ENCODE results near the gene NADK.
"Not testable (repeated sequence)": the region's sequence is repeated elsewhere in the genome, so short reads cannot be mapped to it uniquely, and the experiment has no call there.

Gene NADK

DNA sequence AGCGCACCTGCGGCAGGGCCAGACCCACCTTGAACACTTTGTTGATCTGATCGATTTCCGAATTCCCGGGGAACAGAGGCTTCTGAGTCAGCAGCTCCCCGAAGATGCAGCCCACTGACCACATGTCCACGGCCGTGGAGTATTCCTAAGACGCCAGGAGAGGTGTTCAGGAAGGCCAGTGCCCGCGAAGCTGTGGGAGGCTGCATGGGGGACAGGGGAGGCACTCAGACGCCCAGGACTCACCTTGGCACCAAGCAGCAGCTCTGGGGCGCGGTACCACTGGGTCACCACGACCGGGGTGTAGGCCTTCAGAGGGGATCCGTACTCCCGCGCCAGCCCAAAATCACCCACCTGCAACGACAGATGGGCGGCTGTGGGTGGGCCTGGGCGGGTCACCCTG lies 74.5 kb downstream of the NADK start:
- no peak for DNase-seq

DNA sequence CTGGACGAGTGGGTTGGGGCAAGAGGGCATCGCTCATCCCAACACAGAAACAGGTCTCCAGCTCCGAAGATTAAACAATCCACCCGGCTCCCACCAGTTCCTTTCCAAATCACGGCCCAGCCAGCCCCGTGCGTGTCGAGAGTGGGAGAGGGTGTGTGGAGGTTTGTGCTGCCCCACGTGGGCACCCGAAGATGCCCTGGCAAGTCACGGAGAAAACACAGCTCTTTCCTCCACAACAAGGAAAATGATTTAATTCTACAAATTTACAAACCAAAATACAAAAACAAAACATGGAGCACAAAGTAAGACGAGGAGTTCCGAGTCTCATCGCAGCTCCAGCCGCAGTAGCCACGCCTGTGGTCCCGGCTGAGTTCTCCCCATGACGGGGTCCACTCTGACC lies 75.8 kb downstream of the NADK start:
- not testable (repeated sequence) for DNase-seq
